Stimulated activated CD4-positive, alpha-beta T cell treated with anti-CD3 and anti-CD28 coated beads, Interleukin-4, amount 100 ng/mL, for 48 hours (primary cell): Measurements from ENCODE around the gene FRMD1.
"Not testable (repeated sequence)": the region's sequence is repeated elsewhere in the genome, so short reads cannot be mapped to it uniquely, and the experiment has no call there.

Source experiments
- DNase-seq, 2 donors: peaks; one replicate each; pipeline ENCODE4 v3.0.0-alpha.2; 2020; ENCODE audit warnings: low read depth in 2 of 2

The FRMD1 gene

GRCh38 chr6:168078175-168078942 lies 653 bp downstream of the FRMD1 start:
- DNase-seq: no peak

- DNase-seq: not testable (repeated sequence)
These were observed 1.6 kb downstream of the FRMD1 start for GRCh38 chr6:168077401-168077800.

GRCh38 chr6:168075787-168076202 lies 3.2 kb downstream of the FRMD1 start:
- DNase-seq: no peak

GRCh38 chr6:168075216-168075615 lies 3.8 kb downstream of the FRMD1 start:
- no peak for DNase-seq

GRCh38 chr6:168073937-168074730 lies 4.9 kb downstream of the FRMD1 start:
- DNase-seq: no peak

GRCh38 chr6:168072730-168073129 lies 6.3 kb downstream of the FRMD1 start:
- DNase-seq: no peak

GRCh38 chr6:168072261-168072660 lies 6.8 kb downstream of the FRMD1 start:
- no peak for DNase-seq

GRCh38 chr6:168071620-168072019 lies 7.4 kb downstream of the FRMD1 start:
- no peak for DNase-seq

- no peak for DNase-seq
These were observed 8.2 kb downstream of the FRMD1 start for GRCh38 chr6:168070804-168071203.

- DNase-seq: no peak
These were observed 11.8 kb downstream of the FRMD1 start for GRCh38 chr6:168067081-168067759.

GRCh38 chr6:168064226-168064807 lies 14.7 kb downstream of the FRMD1 start:
- DNase-seq: no peak

GRCh38 chr6:168063431-168063830 lies 15.6 kb downstream of the FRMD1 start:
- DNase-seq: no peak

- no peak for DNase-seq
These were observed 16.4 kb downstream of the FRMD1 start for GRCh38 chr6:168062346-168063289.

GRCh38 chr6:168061269-168062210 lies 17.5 kb downstream of the FRMD1 start:
- DNase-seq: no peak

- no peak for DNase-seq
These were observed 18.5 kb downstream of the FRMD1 start for GRCh38 chr6:168060521-168060931.

- DNase-seq: no peak
These were observed 20.1 kb downstream of the FRMD1 start for GRCh38 chr6:168058691-168059551.

- no peak for DNase-seq
These were observed 21.2 kb downstream of the FRMD1 start for GRCh38 chr6:168057836-168058235.

GRCh38 chr6:168056892-168057527 lies 22.0 kb downstream of the FRMD1 start:
- no peak for DNase-seq
